GM19023 (cell line): Measurements from ENCODE around the gene NTN1.

Source experiments
- ATAC-seq: cut with Tn5 transposase; IDR thresholded peaks from one replicate; pipeline ENCODE4 v1.9.1; 2021; ENCODE audit warnings: mild to moderate bottlenecking, moderate library complexity; ENCODE audit not compliant: unreplicated experiment

NTN1 gene

DNA sequence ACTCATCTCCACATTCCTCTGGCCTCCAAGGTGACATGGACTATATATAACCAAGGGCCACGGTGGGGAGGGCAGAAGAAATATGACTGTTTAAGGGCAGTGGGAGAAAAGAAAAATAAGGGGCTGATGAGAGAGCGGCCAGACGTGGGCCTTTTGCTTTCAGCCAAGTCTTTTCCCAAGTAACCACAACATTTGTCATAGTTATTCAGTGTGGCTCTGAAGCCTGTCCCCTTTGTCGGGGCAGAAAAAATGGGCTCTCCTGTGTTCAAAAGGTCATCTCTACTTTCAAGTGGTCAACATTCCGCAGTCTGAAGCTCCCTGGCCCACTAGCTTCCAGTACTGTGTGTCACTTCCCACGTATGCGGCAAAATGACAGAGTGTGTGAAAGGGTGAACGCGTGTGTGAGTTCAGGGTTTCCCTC lies 245.4 kb downstream of the NTN1 start:
- no peak for ATAC-seq

DNA sequence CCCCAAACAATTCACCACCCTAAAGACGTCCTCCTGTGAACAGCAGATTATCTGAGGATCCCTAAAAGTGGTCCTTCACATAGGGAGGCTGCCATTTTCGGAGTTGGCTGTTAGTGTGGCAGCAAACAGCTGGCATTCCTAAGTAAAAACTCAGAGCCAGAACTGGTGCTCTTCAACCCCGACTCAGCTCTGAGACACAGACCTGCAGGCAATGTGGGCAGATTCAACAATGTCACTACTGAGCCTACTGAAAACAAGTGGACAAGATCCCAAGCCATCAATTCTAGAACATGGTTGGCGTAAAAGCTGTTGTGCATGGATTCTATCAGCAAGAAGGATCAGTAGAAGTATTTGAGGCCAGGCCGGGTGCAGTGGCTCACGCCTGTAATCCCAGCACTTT lies 247.2 kb downstream of the NTN1 start:
- no peak for ATAC-seq

DNA sequence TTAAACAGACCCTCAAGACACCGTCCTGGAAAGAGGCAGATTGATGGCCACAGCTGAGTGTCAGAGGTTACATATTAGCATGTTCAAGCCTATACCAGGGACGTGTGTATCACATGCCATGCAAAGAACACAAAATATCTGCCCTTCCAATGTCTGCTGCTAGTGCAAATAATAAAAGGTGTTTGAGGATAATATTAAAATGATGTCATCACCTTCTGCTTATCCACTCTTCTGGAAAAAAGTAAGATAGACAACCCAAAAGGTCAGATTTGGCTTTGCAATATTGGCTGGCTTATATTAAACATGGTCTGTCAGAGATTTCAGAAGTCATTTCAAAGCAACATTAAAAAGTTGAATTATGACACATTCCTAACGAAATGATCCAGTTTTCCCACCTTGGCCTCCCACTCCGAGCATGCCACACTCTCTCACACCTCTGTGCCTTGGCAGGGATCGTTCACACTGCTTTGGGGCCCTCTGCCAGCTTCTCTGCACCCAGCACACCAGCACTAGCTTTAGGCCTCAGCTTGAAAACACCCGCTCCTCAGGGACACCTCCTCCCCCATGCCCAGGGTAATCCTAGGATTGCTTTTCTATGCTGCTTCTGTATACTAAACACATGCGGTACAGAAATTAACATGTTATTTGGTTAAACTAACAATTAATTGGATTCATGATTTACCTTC lies 248.2 kb downstream of the NTN1 start:
- no peak for ATAC-seq

DNA sequence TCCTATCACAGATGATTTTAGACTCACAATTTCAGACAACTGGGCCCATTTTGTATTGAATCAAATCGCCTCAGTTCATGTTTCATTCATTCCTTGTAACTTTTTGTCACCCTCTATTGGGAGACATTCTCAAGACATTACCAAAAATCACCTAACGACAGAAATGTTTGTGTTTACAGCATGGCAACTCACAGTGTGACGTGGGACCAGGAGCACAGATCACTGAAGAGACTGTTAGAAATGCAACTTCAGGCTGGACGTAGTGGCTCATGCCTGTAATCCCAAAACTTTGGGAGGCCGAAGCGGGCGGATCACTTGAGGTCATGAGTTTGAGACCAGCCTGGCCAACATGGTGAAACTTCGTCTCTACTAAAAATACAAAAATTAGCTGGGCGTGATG lies 249.6 kb downstream of the NTN1 start:
- no peak for ATAC-seq

DNA sequence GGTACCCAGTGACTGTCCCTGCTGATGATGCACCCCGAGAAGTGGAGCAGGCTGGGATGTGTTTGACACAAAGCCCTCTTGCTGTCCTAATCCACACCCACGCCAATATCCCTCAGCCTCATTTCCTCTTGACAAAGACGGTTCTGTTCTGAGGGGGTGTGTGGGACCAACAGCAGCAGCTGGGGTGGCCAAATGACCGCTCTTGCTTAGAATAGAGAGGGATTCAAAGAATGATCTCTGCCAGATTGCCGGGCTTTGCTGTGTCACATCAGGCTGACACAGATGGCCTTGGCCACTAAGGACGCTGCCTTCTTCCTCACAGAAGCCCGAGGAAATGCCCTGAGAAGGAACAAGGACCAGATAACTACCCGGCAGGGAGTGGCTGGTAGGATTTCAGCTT lies 250.7 kb downstream of the NTN1 start:
- ATAC-seq = no peak

DNA sequence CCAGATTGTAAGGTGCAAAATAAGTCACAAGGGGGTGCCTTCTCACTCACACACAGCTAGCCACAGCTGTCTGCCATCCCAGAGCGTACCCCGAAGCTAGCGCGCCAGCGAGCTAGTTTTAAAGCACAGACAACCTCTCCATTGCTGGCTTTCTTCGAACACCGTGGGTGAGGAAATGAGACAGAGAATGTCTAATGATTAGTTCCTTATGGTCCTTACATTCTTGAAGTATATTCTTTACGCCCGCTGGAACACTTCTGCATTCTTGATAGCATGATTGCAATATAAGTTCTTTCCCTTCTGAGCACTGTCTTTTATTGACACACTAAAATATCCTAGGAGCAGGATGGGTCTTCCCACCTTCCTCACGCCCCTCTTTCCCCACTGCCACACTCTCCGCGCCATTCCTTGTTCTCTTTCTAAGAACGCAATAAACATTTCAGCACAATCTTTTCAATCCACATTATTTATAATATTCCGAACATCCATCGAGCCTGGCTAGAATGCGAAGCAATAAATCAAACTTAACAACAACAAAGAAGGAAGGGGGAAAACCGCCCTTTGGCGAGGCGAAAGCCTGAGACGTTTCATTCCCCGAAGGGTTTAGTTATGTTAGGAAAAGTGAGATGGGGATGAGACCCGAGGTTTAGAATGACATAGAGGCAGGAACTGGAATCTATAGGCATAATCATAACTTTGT lies 251.3 kb downstream of the NTN1 start:
- ATAC-seq = no peak

DNA sequence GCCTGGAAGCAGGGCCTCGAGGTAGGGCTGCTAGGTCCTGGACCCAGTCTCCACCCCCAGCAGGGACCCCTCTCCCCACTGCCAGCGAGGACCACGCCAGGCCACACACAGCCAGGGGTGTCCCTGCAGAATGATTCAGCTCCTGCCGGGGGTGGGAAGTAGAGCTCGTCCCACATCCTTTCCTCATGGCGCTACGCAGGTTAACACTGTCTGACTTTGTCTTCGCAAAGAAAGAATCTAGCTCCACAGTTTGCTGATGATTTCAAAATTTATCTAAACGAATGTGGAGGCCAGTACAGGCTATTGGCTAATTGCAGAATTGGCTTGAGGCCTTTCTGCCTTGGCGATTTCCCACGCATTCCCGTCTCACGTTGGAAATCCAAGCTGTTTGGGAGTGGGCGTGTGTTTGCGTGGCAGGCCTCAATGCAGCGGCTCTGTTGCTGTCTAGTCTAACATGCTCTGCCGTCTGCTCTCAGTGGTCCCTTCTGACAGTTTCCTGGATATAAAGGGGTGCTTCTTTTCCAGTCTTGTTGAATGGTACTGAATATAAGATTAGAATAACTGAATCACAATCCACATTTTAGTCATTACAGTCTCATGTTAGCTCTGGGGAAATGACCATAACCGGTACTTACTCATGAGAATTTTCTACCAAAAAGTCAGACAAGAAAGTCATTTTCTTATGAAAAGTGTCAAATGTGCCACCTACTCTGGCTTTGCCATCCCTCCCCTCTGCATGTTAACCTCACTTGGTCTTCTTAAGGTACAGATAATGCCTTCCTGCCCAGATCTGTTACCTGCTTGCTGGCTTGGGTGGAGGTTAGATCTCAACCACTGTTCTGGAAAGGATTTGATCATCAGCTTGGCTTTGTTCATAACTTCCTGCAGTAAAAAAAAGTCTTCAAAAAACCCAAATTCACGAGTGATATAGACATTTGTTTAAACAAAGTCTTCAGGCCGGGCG lies 252.4 kb downstream of the NTN1 start:
- ATAC-seq = no peak

DNA sequence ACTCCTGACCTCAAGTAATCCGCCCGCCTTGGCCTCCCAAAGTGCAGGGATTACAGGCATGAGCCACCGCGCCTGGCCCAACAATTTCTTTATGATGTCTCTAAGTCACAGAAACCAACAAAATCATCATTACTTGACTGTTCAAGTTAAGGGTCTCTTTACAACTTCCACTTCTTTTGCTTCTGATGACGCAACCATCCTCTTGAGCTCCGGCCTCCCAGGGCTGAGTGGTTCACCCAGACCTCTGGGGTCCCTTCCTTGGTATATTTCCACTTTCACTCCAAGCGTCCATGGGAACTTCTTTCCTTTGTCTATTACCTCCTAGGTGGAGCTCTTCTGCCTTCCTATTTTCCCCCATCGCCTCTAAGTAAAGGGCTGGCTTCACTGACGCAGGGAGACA lies 253.7 kb downstream of the NTN1 start:
- ATAC-seq = no peak

DNA sequence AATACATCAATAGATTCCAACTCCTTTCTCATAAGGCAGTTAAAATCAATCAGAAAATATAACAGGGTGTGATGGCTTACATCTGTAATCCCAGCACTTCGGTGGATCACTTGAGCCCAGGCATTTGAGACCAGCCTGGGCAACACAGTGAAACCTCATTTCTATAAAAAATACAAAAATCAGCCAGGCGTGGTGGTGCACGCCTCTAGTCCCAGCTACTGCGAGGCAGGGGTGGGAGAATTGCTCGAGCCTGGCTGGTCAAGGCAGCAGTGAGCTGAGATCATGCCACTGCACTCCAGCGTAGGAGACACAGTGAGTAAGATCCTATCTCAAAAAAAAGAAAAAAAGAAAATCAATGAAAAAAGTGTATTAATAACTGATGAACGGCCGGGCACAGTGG lies 258.6 kb downstream of the NTN1 start:
- no peak for ATAC-seq

DNA sequence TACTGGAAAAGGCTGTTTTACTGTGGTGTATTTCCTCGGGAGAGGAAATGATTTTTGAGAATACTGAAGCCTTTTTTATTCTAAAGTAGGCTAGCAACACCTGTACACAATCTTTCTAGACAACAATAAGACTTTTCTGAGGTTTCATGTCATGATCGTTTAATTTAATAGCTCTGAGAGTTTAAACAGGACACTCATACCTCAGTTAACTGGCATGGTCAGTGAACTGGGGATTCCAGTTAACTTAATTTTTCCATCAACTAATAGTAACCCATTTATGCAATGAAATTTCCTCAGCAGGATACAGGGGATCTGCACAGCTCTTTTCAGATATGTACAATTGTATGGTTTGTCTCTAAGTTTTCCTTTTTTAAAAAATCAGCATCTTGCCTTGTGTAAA lies 262.6 kb downstream of the NTN1 start:
- ATAC-seq = no peak

DNA sequence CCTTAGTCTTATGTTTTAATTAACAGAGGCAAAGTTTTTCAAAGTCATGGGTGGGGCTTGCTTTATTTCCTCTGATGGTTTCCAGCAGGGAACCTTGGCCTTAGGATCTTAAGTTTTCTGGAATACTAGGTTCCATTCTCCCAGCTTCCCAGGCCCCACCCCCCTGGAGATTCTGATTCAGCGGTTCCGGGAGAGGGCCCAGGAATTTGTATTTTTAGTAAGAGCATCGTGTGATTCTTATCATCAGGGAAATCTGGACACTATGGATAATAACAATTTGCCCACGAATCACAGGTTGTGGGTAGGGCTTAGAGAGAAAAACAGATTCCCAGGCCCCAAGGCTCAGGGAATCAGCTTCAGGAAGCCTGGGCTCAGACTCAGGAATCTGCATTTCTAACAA lies 263.6 kb downstream of the NTN1 start:
- ATAC-seq = no peak

DNA sequence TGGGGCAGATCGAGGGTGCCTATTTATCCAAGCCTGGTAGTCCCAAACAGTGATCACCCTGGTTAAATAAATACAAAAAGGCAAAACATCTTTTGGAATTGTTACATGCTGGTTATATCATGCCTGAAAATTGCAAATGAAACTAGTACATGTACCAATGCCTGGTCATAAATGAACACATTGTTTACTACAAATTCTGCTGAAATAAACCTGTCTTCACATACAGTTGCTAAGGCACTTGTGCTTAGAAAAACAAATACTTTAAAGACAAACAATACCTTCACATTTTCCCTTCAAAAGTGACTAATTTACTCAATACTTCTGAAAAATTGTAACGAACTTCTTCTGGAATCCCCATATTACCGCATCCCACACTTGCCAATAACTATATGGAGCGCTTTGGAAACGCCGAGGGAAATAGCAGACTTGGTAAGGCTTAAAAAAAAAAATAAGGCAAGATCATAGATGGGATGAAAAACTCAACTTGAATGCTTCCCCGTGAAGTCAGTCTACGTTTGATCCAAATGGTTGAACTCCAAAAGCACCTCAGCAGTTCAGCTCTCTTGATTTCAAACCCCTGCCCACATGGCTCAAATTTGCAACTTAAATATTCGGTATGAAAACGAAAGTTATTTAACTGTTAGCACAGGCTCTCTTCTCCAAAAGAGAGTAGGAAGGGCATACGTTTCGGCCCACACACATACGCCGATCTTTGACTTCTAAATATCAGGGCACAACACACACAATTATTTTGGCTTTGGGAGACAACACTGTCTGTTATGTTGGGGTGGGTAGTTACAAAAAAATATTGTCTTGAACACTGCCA lies 264.5 kb downstream of the NTN1 start:
- no peak for ATAC-seq

DNA sequence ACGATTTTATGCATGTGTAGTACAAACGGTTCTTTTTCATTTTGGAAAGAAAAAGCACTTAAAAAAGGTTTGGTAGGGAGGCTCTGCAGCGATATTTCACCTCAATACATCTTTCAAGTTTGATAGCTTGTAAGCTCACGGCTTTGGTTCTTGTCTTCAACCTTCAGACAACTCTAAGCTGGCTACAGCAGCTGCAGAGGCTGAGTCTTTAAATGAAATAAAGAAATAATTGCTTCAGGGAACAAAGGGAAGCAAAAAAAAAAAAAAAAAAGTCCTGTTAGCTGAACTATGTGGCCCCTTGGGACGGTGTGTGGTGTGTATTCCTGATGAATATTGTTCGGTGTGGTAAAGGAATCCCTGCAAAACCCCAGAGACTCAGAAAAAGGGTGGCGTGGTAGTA lies 265.1 kb downstream of the NTN1 start:
- no peak for ATAC-seq

DNA sequence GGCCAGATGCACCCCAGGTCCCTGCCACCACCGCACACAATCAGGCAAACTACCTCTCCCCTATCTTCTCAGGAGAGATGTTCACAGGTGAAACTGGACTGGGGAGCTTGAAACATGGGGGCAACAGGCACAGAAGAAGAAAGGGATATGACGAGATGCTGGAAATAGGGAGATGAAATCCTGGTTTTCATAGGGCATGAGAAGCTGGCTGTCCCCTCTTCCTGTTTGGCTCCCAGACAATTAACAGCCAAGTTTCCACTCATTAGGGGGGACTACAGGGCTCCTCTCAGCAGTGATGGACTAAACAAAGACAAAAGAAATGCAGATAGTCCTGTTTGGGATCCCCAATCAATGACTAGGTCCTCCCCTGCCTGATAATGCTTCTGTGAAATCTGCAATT lies 266.0 kb downstream of the NTN1 start:
- no peak for ATAC-seq

DNA sequence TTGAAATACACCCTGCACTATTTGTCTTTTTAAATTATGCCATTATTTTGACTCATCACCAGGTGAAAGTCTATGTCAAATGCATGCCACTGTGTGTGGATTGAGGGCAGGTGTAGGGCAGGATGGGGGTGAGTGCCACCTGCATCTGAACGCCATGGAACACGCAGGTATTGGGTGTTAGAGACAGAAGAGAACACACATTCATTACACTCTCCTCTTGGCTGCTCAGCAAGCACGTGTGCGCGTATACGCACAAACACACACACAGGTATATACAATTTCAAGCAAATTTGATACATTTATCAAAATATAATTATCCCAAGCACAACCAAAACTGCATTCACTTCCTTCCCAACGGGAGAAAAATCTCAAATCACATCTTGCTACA lies 268.9 kb downstream of the NTN1 start:
- no peak for ATAC-seq

DNA sequence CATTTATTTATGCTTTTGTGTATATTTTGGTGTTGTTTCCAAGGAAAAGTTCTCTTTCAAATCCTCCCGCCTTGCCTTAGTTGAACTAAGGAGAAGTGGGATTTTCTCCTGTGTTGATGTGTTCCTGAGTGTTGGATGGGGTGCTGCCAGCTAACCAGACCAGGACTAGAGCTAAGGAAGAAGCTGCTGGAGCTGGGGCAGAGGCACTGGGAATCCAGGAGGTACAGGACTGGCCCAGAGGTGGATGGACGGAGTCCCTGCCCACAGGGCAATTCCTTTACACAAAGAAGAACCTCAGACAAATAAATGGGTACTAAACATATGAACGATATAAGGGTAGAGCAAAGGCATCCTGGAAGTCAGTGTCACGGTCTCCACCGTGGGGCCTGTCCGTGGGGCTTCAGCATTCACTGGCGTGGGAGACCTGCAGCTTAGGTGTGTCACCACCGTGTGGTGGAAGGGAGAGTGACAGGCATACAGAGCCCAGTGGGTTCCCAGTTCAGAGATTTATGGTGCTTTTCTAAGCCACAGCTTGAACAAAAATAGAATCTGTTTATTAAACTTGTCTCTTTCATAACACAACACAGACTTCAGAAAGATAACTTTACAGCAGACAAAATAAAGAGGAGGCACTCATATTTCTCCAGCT lies 270.7 kb downstream of the NTN1 start:
- no peak for ATAC-seq

DNA sequence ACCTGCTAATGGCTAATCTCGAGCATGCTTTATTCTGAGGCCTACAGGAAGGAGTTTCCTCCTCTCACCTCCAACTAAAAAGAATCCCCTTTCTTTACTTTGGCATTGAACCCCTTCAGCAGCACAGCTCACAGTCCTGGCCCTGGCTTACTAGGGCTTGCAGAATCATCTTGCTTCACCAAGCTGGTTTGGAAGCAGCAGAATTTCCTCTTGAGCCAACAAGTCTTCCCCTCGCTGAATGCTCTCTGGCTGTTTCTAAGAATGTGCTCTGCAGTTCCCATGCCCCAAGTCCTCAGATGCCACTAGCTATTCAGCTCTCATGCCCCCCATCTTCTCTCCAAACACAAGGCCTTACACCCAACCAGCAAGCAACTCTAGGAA lies 271.2 kb downstream of the NTN1 start:
- no peak for ATAC-seq
